PFSK-1 (cell line): ENCODE data around the gene DGCR2.

Experiments used
- FOXP2 ChIP-seq: optimal IDR thresholded peaks from 2 replicates; pipeline ENCODE3; 2011; ENCODE audit warnings: borderline replicate concordance, control low read depth, inconsistent platforms; ENCODE audit not compliant: insufficient read depth; ENCODE audit errors: extremely low read length, extremely low read depth
- POLR2AphosphoS5 ChIP-seq: IDR thresholded peaks from 2 replicates; pipeline ENCODE4 v1.6.1; 2012; ENCODE audit warnings: low read depth, mild to moderate bottlenecking, control low read depth, low read length, moderate library complexity
- SIN3A ChIP-seq: IDR thresholded peaks from 2 replicates; pipeline ENCODE4 v1.6.1; 2012; ENCODE audit warnings: mild to moderate bottlenecking, low read length, moderate library complexity, borderline replicate concordance; ENCODE audit not compliant: insufficient read depth
- TAF1 ChIP-seq: IDR thresholded peaks from 2 replicates; pipeline ENCODE4 v1.6.1; 2012; ENCODE audit warnings: low read length, control low read depth, borderline replicate concordance; ENCODE audit not compliant: insufficient read depth
- TF ChIP-seq, protein P1 (sequence below), 2 experiments: IDR thresholded peaks; 2 replicates each; pipeline versions ENCODE4 v1.6.1 to v1.8.0; 2011 to 2012; ENCODE audit warnings: low read depth in 2 of 2, low read length in 2 of 2, control low read depth in 1 of 2, inconsistent platforms in 1 of 2, mild to moderate bottlenecking in 1 of 2, moderate library complexity in 1 of 2; ENCODE audit not compliant: insufficient read depth in 1 of 2

The DGCR2 gene

GRCh38 chr22:19051381-19052072 lies 70.7 kb downstream of the DGCR2 start:
- TF ChIP-seq SIN3A = no peak
- TF ChIP-seq, protein P1, sequence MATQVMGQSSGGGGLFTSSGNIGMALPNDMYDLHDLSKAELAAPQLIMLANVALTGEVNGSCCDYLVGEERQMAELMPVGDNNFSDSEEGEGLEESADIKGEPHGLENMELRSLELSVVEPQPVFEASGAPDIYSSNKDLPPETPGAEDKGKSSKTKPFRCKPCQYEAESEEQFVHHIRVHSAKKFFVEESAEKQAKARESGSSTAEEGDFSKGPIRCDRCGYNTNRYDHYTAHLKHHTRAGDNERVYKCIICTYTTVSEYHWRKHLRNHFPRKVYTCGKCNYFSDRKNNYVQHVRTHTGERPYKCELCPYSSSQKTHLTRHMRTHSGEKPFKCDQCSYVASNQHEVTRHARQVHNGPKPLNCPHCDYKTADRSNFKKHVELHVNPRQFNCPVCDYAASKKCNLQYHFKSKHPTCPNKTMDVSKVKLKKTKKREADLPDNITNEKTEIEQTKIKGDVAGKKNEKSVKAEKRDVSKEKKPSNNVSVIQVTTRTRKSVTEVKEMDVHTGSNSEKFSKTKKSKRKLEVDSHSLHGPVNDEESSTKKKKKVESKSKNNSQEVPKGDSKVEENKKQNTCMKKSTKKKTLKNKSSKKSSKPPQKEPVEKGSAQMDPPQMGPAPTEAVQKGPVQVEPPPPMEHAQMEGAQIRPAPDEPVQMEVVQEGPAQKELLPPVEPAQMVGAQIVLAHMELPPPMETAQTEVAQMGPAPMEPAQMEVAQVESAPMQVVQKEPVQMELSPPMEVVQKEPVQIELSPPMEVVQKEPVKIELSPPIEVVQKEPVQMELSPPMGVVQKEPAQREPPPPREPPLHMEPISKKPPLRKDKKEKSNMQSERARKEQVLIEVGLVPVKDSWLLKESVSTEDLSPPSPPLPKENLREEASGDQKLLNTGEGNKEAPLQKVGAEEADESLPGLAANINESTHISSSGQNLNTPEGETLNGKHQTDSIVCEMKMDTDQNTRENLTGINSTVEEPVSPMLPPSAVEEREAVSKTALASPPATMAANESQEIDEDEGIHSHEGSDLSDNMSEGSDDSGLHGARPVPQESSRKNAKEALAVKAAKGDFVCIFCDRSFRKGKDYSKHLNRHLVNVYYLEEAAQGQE (IDR thresholded peaks at IDR 0.05; ENCODE audit: insufficient read depth in 1 of 2, low read depth in 2 of 2, low read length in 2 of 2) = no peak

- no peak for TF ChIP-seq TAF1
- no peak for TF ChIP-seq FOXP2
- TF ChIP-seq SIN3A = no peak
- TF ChIP-seq, protein P1 (IDR thresholded peaks at IDR 0.05; ENCODE audit: insufficient read depth in 1 of 2, low read depth in 2 of 2, low read length in 2 of 2) = no peak
- TF ChIP-seq POLR2AphosphoS5 = no peak
These were observed 72.1 kb downstream of the DGCR2 start for GRCh38 chr22:19050117-19050516.

DNA sequence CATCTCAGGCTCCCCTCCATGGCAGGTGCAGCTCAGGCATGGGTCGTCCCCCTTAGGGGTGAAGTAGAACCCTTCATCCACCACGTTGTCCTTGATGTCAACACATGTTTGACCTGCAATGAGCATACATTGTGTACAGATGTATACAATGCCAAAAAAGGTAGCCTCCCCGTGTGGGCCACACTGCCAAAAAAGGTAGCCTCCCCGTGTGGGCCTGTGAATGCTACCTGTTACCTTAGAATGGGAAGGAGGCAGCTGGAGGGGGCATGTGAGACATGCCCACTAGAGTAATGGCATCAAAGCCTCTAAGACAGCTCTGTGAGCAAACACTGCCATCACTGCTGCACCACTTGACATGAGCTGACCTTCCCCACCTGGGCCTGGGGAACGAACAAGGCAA lies 73.7 kb downstream of the DGCR2 start:
- TF ChIP-seq FOXP2 (no peak), TAF1 (no peak), SIN3A (no peak)
- TF ChIP-seq, protein P1 (IDR thresholded peaks at IDR 0.05; ENCODE audit: insufficient read depth in 1 of 2, low read depth in 2 of 2, low read length in 2 of 2) = no peak

- TF ChIP-seq, protein P1 (IDR thresholded peaks at IDR 0.05; ENCODE audit: insufficient read depth in 1 of 2, low read depth in 2 of 2, low read length in 2 of 2) = no peak
- TF ChIP-seq POLR2AphosphoS5 (no peak), TAF1 (no peak), FOXP2 (no peak), SIN3A (no peak)
These were observed 74.2 kb downstream of the DGCR2 start for GRCh38 chr22:19047993-19048392.
